ENCODE data around the gene EMX1. TPM values are rescaled to one million over a fixed set of nuclear protein-coding genes. Genes with fewer than 3 reads are reported as not detected.

EMX1 gene
- total RNA-seq, 1 donor from 2014 or later = not detected

- Histone ChIP-seq H3K4me1 (no peaks in the 10 kb centered on the region), H3K9me3 (no peaks in the 10 kb centered on the region), H3K36me3 (no peaks in the 10 kb centered on the region), H3K27ac (no peak overlapping the region), H3K4me3 (no peak overlapping the region), H3K27me3 (no peaks in the 10 kb centered on the region)
- no peak for DNase-seq (ENCODE audit: low spot score in 2 of 2)
- intact Hi-C loops (cut with DNase I) = no loop called here
- no peak for TF ChIP-seq CTCF (IDR thresholded peaks at IDR 0.05)
These were observed 38.7 kb downstream of the EMX1 start for GRCh38 chr2:72956050-72956395.

- DNase-seq (ENCODE audit: low spot score in 2 of 2) = no peak
- intact Hi-C loops (cut with DNase I) = no loop called here
- no peak for TF ChIP-seq CTCF (IDR thresholded peaks at IDR 0.05)
- H3K4me3 ChIP-seq = no peak overlapping the region
- no peaks in the 10 kb centered on the region for H3K27me3 ChIP-seq
- no peaks in the 10 kb centered on the region for H3K9me3 ChIP-seq
- H3K4me1 ChIP-seq = no peaks in the 10 kb centered on the region
- no peaks in the 10 kb centered on the region for H3K36me3 ChIP-seq
- no peak overlapping the region for H3K27ac ChIP-seq
These were observed 39.6 kb downstream of the EMX1 start for GRCh38 chr2:72956936-72957335.

GRCh38 chr2:72958542-72959385 is 41.4 kb downstream of the EMX1 start:
- H3K4me1 ChIP-seq = no peaks in the 10 kb centered on the region
- intact Hi-C loops (cut with DNase I) = no loop called here

GRCh38 chr2:72959554-72959953 is 42.2 kb downstream of the EMX1 start:
- no peaks in the 10 kb centered on the region for H3K9me3 ChIP-seq
- H3K4me1 ChIP-seq = no peaks in the 10 kb centered on the region
- H3K27me3 ChIP-seq = no peaks in the 10 kb centered on the region
- no peak for DNase-seq (ENCODE audit: low spot score in 2 of 2)
- intact Hi-C loops (cut with DNase I) = no loop called here
- no peak overlapping the region for H3K27ac ChIP-seq
- H3K4me3 ChIP-seq = no peak overlapping the region
- no peaks in the 10 kb centered on the region for H3K36me3 ChIP-seq
- no peak for TF ChIP-seq CTCF (IDR thresholded peaks at IDR 0.05)

More at GRCh38 chr2:72958542-72959385, 41.4 kb downstream of the EMX1 start:
- no peak for TF ChIP-seq CTCF (IDR thresholded peaks at IDR 0.05)
- no peaks in the 10 kb centered on the region for H3K36me3 ChIP-seq
- H3K27me3 ChIP-seq = no peaks in the 10 kb centered on the region
- H3K9me3 ChIP-seq = no peaks in the 10 kb centered on the region
- no peak for DNase-seq (ENCODE audit: low spot score in 2 of 2)
- no peak overlapping the region for H3K27ac ChIP-seq
- no peak overlapping the region for H3K4me3 ChIP-seq

GRCh38 chr2:72959995-72960981 is 43.0 kb downstream of the EMX1 start:
- no peak for DNase-seq (ENCODE audit: low spot score in 2 of 2)
- no peaks in the 10 kb centered on the region for H3K4me1 ChIP-seq
- intact Hi-C loops (cut with DNase I) = no loop called here
- no peaks in the 10 kb centered on the region for H3K27me3 ChIP-seq
- H3K9me3 ChIP-seq = no peaks in the 10 kb centered on the region
- H3K36me3 ChIP-seq = no peaks in the 10 kb centered on the region
- no peak for TF ChIP-seq CTCF (IDR thresholded peaks at IDR 0.05)
- H3K4me3 ChIP-seq = no peak overlapping the region
- H3K27ac ChIP-seq = no peak overlapping the region

All from ascending aorta (tissue), 2 donors.